HG03442 (cell line): ENCODE results near the gene RNF227.

Experiments
- ATAC-seq: cut with Tn5 transposase; IDR thresholded peaks from one replicate; pipeline ENCODE4 v1.9.1; 2021; ENCODE audit warnings: mild to moderate bottlenecking, moderate library complexity; ENCODE audit not compliant: unreplicated experiment

Gene RNF227

GRCh38 chr17:7889166-7889955, 26.7 kb downstream of the RNF227 start:
- ATAC-seq = no peak

- ATAC-seq = no peak
These were observed 27.7 kb downstream of the RNF227 start, which contains the start of gene CHD3 for GRCh38 chr17:7888184-7888920. CHD3 (plus strand) TSS chr17:7888789; CDS start chr17:7889001, 212 bp downstream.

GRCh38 chr17:7887482-7888183, 28.5 kb downstream of the RNF227 start:
- ATAC-seq = no peak

GRCh38 chr17:7887038-7887481, 29.0 kb downstream of the RNF227 start:
- ATAC-seq = no peak

GRCh38 chr17:7886227-7887037, 29.7 kb downstream of the RNF227 start:
- no peak for ATAC-seq

- peak; percentile 29 for ATAC-seq
These were observed 30.5 kb downstream of the RNF227 start for GRCh38 chr17:7885367-7886226.

GRCh38 chr17:7884581-7885366, 31.3 kb downstream of the RNF227 start:
- ATAC-seq = peak; percentile 19

- no peak for ATAC-seq
These were observed 32.2 kb downstream of the RNF227 start for GRCh38 chr17:7883781-7884386.

- no peak for ATAC-seq
These were observed 33.5 kb downstream of the RNF227 start for GRCh38 chr17:7882629-7883028.

GRCh38 chr17:7882068-7882467, 34.0 kb downstream of the RNF227 start:
- ATAC-seq = no peak

- no peak for ATAC-seq
These were observed 34.6 kb downstream of the RNF227 start for GRCh38 chr17:7881276-7882054.

- ATAC-seq = no peak
These were observed 35.8 kb downstream of the RNF227 start for GRCh38 chr17:7880076-7880868.

- no peak for ATAC-seq
These were observed 37.9 kb downstream of the RNF227 start for GRCh38 chr17:7878234-7878633.

GRCh38 chr17:7875804-7876370, 40.2 kb downstream of the RNF227 start:
- ATAC-seq = no peak

- no peak for ATAC-seq
These were observed 43.0 kb downstream of the RNF227 start for GRCh38 chr17:7873051-7873450.

GRCh38 chr17:7867881-7868329, 48.2 kb downstream of the RNF227 start:
- no peak for ATAC-seq
